CD4-positive, alpha-beta memory T cell (primary cell): ENCODE results near the gene SLC1A2. TPM values are rescaled to one million over a fixed set of nuclear protein-coding genes. Genes with fewer than 3 reads are reported as not detected.
A peak's percentile ranks its signal among the peaks of the same experiment; 100 is the strongest.

Experiments used
- CTCF ChIA-PET: fragments of 350-600 bp; sonication (Branson Sonifier 250); formaldehyde crosslinking; loops from one replicate; lab custom pipeline; 2021; ENCODE audit warnings: inconsistent platforms; ENCODE audit not compliant: partially characterized antibody; lab: Charles Lee
- POLR2A ChIA-PET: fragments of 350-600 bp; sonication (Branson Sonifier 250); formaldehyde crosslinking; loops from one replicate; lab custom pipeline; 2021; ENCODE audit not compliant: partially characterized antibody; lab: Charles Lee
- DNase-seq, 5 donors: peaks; one replicate each; pipeline versions ENCODE4 v3.0.0 to v3.0.0-alpha.2; 2020 to 2022; ENCODE audit warnings: mixed read lengths in 1 of 5
- H3K27ac ChIP-seq: one replicate; pipeline ENCODE4 v1.7.0; 2013; ENCODE audit warnings: low read depth, low read length
- H3K27me3 ChIP-seq: 2 replicates; pipeline ENCODE4 v1.7.0; 2013; ENCODE audit warnings: mild to moderate bottlenecking, low read length, moderate library complexity; ENCODE audit not compliant: insufficient read depth
- H3K36me3 ChIP-seq: 2 replicates; pipeline ENCODE4 v1.7.0; 2013; ENCODE audit warnings: mild to moderate bottlenecking, low read length, moderate library complexity; ENCODE audit not compliant: insufficient read depth
- H3K4me1 ChIP-seq: 2 replicates; pipeline ENCODE4 v1.7.0; 2013; ENCODE audit warnings: mild to moderate bottlenecking, low read length, moderate library complexity; ENCODE audit not compliant: insufficient read depth
- H3K4me3 ChIP-seq, 2 donors: one replicate each; pipeline ENCODE4 v1.7.0; 2013; ENCODE audit warnings: low read length in 2 of 2, mild to moderate bottlenecking in 1 of 2
- H3K9me3 ChIP-seq, 2 donors: one replicate each; pipeline ENCODE4 v1.7.0; 2013; ENCODE audit warnings: low read length in 2 of 2, control low read depth in 1 of 2; ENCODE audit not compliant: control insufficient read depth in 1 of 2
- H3K27ac Mint-ChIP-seq, 7 donors: one replicate each; pipeline ENCODE4 v1.8.0; 2020 to 2021; ENCODE audit warnings: mixed read lengths in 7 of 7, mild to moderate bottlenecking in 6 of 7, inconsistent platforms in 3 of 7, moderate library complexity in 3 of 7
- H3K27me3 Mint-ChIP-seq, 2 donors: one replicate each; pipeline ENCODE4 v1.8.0; 2020 to 2021; ENCODE audit warnings: mixed read lengths in 2 of 2
- H3K36me3 Mint-ChIP-seq, 2 donors: one replicate each; pipeline ENCODE4 v1.8.0; 2020 to 2021; ENCODE audit warnings: mixed read lengths in 2 of 2, inconsistent platforms in 1 of 2, mild to moderate bottlenecking in 1 of 2
- H3K4me1 Mint-ChIP-seq, 4 donors: one replicate each; pipeline ENCODE4 v1.8.0; 2020 to 2021; ENCODE audit warnings: mixed read lengths in 4 of 4, mild to moderate bottlenecking in 1 of 4
- H3K4me3 Mint-ChIP-seq, 8 donors: one replicate each; pipeline ENCODE4 v1.8.0; 2020 to 2021; ENCODE audit warnings: mixed read lengths in 8 of 8, mild to moderate bottlenecking in 7 of 8, moderate library complexity in 6 of 8, inconsistent platforms in 3 of 8
- H3K9me3 Mint-ChIP-seq, 8 donors: one replicate each; pipeline ENCODE4 v1.8.0; 2020 to 2021; ENCODE audit warnings: mixed read lengths in 8 of 8, mild to moderate bottlenecking in 5 of 8, inconsistent platforms in 3 of 8, moderate library complexity in 1 of 8
- intact Hi-C: fragments of 100-400 bp; cut with micrococcal nuclease; formaldehyde crosslinking; loops from one replicate; pipeline ENCODE4 v1.15.1; 2023
- polyA plus RNA-seq, 2 donors: library from polyadenylated mRNA; unstranded; fragments of 300-500 nt; fragmentation: Illumina TruSeq; gene quantifications; one replicate each; pipeline ENCODE4 v1.2.3, GENCODE V29; 2021
- total RNA-seq, 2 experiments: library from RNA; stranded (reverse); gene quantifications; one replicate each; pipeline ENCODE4 v1.2.3, GENCODE V29; 2021

The SLC1A2 gene
- total and polyA plus RNA-seq, 4 experiments from 2014 or later: 0.08 to 0.25 (median 0.11) TPM

GRCh38 chr11:35360055-35360530 lies 59.3 kb downstream of the SLC1A2 start:
- Mint-ChIP-seq H3K36me3 (no peaks in the 10 kb centered on the region), H3K4me1 (peaks cover 4 to 12% (median 8%) of the 10 kb centered on the region in 4 donors), H3K27me3 (peaks cover 2 to 6% of the 10 kb centered on the region in 2 donors), H3K4me3 (no peak overlapping the region), H3K27ac (no peak overlapping the region), H3K9me3 (peaks cover 0 to under 1% (median 0%) of the 10 kb centered on the region in 8 donors)
- Histone ChIP-seq H3K9me3 (no peaks in the 10 kb centered on the region), H3K4me1 (peaks cover 3% of the 10 kb centered on the region), H3K27me3 (no peaks in the 10 kb centered on the region), H3K27ac (no peak overlapping the region), H3K36me3 (no peaks in the 10 kb centered on the region), H3K4me3 (no peak overlapping the region)
- CTCF ChIA-PET: no interaction called here
- DNase-seq: no peak
- POLR2A ChIA-PET: no interaction called here
- intact Hi-C loops: no loop called here

DNA sequence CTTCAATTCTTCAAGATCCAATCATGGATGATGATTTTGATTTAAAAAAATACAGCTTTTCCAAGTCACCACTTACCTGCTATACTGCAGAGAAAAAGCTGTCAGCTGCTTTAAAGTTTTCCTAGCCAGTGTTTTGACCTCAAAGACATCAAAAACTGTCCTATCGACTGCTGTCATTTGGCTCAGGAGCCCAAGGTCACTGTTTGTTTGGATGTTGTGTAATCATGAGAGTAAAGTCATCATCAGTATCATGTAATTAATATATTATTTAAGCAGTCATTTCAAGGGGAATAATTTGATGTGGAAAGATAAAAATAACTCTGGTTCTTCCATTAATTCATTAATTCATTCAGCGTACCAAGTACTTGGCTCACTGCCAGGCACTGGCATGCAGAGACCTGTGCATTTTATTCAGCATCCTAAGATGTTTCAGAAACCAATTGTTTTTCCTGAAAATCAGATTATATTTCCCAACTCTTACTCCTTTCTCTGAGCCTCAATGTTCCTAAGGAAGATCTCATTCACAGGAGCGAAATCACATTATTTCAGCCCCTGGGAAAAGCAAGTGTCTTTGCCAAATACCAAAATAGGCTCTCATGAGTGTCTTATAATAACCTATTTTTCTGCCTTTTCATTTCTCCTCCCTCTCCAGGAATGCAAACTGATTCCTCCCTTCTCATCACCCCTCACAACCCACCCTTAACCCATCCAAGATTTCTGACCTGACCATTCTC lies 59.9 kb downstream of the SLC1A2 start:
- H3K27ac ChIP-seq: no peak overlapping the region
- Mint-ChIP-seq H3K27me3 (peaks cover 2 to 6% of the 10 kb centered on the region in 2 donors), H3K36me3 (no peaks in the 10 kb centered on the region), H3K9me3 (no peaks in the 10 kb centered on the region), H3K27ac (peak overlapping the region in 1 of 7 donors; percentile 13), H3K4me1 (peaks cover 4 to 13% (median 9%) of the 10 kb centered on the region in 4 donors), H3K4me3 (no peak overlapping the region)
- H3K4me3 ChIP-seq: no peak overlapping the region
- no peaks in the 10 kb centered on the region for H3K27me3 ChIP-seq
- no peaks in the 10 kb centered on the region for H3K36me3 ChIP-seq
- ChIA-PET POLR2A (no interaction called here), CTCF (no interaction called here)
- peaks cover 4% of the 10 kb centered on the region for H3K4me1 ChIP-seq
- DNase-seq: no peak
- intact Hi-C loops: no loop called here
- H3K9me3 ChIP-seq: no peaks in the 10 kb centered on the region

- H3K9me3 ChIP-seq: no peaks in the 10 kb centered on the region
- no peak overlapping the region for H3K4me3 ChIP-seq
- Mint-ChIP-seq H3K27ac (no peak overlapping the region), H3K27me3 (peaks cover 2 to 6% of the 10 kb centered on the region in 2 donors), H3K9me3 (no peaks in the 10 kb centered on the region), H3K36me3 (no peaks in the 10 kb centered on the region), H3K4me1 (peaks cover 4 to 13% (median 9%) of the 10 kb centered on the region in 4 donors), H3K4me3 (no peak overlapping the region)
- H3K4me1 ChIP-seq: peaks cover 4% of the 10 kb centered on the region
- intact Hi-C loops: no loop called here
- DNase-seq: no peak
- H3K27me3 ChIP-seq: no peaks in the 10 kb centered on the region
- no peak overlapping the region for H3K27ac ChIP-seq
- ChIA-PET POLR2A (no interaction called here), CTCF (no interaction called here)
- no peaks in the 10 kb centered on the region for H3K36me3 ChIP-seq
Observed at GRCh38 chr11:35358391-35358790, 61.0 kb downstream of the SLC1A2 start.

DNA sequence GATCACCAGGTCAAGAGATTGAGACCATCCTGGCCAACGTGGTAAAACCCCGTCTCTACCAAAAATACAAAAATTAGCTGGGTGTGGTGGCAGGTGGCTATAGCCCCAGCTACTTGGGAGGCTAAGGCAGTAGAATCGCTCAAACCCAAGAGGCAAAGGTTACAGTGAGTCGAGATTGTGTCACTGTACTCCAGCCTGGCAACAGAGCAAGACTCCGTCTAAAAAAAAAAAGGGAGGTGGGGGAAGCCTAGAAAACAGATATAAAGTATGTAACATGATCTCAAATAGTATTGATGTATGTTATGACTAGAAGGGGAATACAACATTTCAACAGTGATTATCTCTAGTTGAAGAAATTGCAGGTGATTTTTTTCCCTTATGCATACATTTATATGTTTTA lies 61.4 kb downstream of the SLC1A2 start:
- POLR2A ChIA-PET: no interaction called here
- no peaks in the 10 kb centered on the region for H3K9me3 ChIP-seq
- peaks cover 2 to 3% of the 10 kb centered on the region in 2 donors for H3K27me3 Mint-ChIP-seq
- H3K36me3 Mint-ChIP-seq: no peaks in the 10 kb centered on the region
- peaks cover 4% of the 10 kb centered on the region for H3K4me1 ChIP-seq
- H3K27ac Mint-ChIP-seq: no peak overlapping the region
- no peaks in the 10 kb centered on the region for H3K9me3 Mint-ChIP-seq
- CTCF ChIA-PET: no interaction called here
- intact Hi-C loops: no loop called here
- no peak overlapping the region for H3K27ac ChIP-seq
- H3K36me3 ChIP-seq: no peaks in the 10 kb centered on the region
- no peaks in the 10 kb centered on the region for H3K27me3 ChIP-seq
- H3K4me3 ChIP-seq: no peak overlapping the region
- H3K4me3 Mint-ChIP-seq: no peak overlapping the region
- H3K4me1 Mint-ChIP-seq: peaks cover 4 to 9% (median 8%) of the 10 kb centered on the region in 4 donors
- DNase-seq: no peak

GRCh38 chr11:35355102-35355749 lies 64.1 kb downstream of the SLC1A2 start:
- H3K27me3 ChIP-seq: no peaks in the 10 kb centered on the region
- no peak overlapping the region for H3K4me3 ChIP-seq
- peaks cover 0 to 2% of the 10 kb centered on the region in 2 donors for H3K27me3 Mint-ChIP-seq
- H3K27ac ChIP-seq: no peak overlapping the region
- no peak for DNase-seq
- no peak overlapping the region for H3K4me3 Mint-ChIP-seq
- CTCF ChIA-PET: interaction anchor here (1.1 to 1.3 kb wide), 2 partner anchors 20 to 25 kb away, joined by 3 to 4 read pairs; no protein-coding TSS in a partner anchor
- H3K4me1 ChIP-seq: peaks cover 4% of the 10 kb centered on the region
- H3K27ac Mint-ChIP-seq: peak overlapping the region in 2 of 7 donors; percentile 11 to 56
- no peaks in the 10 kb centered on the region for H3K9me3 Mint-ChIP-seq
- no peaks in the 10 kb centered on the region for H3K36me3 Mint-ChIP-seq
- no peaks in the 10 kb centered on the region for H3K9me3 ChIP-seq
- H3K4me1 Mint-ChIP-seq: peaks cover 5 to 13% (median 8%) of the 10 kb centered on the region in 4 donors
- POLR2A ChIA-PET: interaction anchor here (0.8 to 1.2 kb wide), 2 partner anchors 24 to 28 kb away, joined by 3 to 4 read pairs; no protein-coding TSS in a partner anchor
- intact Hi-C loops: no loop called here
- H3K36me3 ChIP-seq: no peaks in the 10 kb centered on the region

DNA sequence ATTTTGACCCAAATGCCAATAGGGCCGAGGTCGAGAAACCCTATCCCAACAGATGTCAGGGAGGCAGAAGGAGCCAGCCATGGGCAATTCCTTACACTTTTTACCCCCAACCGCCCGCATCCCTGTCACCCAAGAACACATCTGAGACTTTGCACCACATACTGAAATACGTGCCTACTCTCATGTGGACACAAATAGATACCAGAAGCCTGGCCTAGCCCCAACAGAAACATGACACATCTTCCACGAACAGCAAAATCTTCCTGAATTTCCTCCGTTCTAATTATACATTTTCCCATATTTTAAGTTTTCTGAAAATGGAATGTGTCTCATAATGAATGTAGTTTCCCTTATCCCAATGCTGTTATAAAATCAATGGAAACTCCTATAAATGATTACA lies 64.7 kb downstream of the SLC1A2 start:
- no peak for DNase-seq
- no peaks in the 10 kb centered on the region for H3K36me3 ChIP-seq
- no peak overlapping the region for H3K27ac ChIP-seq
- Mint-ChIP-seq H3K27ac (no peak overlapping the region), H3K4me3 (no peak overlapping the region), H3K4me1 (peaks cover 7 to 19% (median 13%) of the 10 kb centered on the region in 4 donors), H3K27me3 (no peaks in the 10 kb centered on the region), H3K9me3 (no peaks in the 10 kb centered on the region), H3K36me3 (no peaks in the 10 kb centered on the region)
- ChIA-PET CTCF (interaction anchor here (1.3 kb wide), 1 partner anchor 19 kb away, joined by 3 read pairs; no protein-coding TSS in a partner anchor), POLR2A (interaction anchor here (1.2 kb wide), 1 partner anchor 27 kb away, joined by 4 read pairs; no protein-coding TSS in a partner anchor)
- no peaks in the 10 kb centered on the region for H3K9me3 ChIP-seq
- intact Hi-C loops: no loop called here
- H3K4me3 ChIP-seq: no peak overlapping the region
- H3K4me1 ChIP-seq: peaks cover 10% of the 10 kb centered on the region
- no peaks in the 10 kb centered on the region for H3K27me3 ChIP-seq
